Measurements from ENCODE around the gene AGBL4. TPM values are rescaled to one million over a fixed set of nuclear protein-coding genes. Genes with fewer than 3 reads are reported as not detected.

The AGBL4 gene
- total RNA-seq, 1 donor from 2014 or later = not detected

DNA sequence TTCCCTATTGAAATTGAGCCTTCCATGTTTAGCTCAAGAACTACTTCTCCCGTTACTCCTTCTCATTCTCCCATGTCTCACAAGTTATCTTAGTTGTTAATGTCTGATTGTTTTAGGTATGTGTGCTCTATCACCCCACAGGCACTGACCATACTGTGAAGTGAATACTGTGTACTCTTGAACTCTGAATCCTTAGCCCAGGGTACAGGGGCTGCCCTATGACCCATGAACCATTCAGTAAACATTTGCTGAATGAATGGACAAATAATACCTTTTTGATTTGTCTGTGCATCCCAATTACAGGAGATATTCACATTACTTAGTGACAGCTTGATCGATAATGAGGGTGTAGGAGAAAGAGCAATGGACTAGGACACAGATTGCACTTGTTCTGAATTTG lies 1077.7 kb downstream of the AGBL4 start:
- TF ChIP-seq, protein P1, sequence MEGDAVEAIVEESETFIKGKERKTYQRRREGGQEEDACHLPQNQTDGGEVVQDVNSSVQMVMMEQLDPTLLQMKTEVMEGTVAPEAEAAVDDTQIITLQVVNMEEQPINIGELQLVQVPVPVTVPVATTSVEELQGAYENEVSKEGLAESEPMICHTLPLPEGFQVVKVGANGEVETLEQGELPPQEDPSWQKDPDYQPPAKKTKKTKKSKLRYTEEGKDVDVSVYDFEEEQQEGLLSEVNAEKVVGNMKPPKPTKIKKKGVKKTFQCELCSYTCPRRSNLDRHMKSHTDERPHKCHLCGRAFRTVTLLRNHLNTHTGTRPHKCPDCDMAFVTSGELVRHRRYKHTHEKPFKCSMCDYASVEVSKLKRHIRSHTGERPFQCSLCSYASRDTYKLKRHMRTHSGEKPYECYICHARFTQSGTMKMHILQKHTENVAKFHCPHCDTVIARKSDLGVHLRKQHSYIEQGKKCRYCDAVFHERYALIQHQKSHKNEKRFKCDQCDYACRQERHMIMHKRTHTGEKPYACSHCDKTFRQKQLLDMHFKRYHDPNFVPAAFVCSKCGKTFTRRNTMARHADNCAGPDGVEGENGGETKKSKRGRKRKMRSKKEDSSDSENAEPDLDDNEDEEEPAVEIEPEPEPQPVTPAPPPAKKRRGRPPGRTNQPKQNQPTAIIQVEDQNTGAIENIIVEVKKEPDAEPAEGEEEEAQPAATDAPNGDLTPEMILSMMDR (IDR thresholded peaks at IDR 0.05) = no peak
- H3K27me3 Mint-ChIP-seq (ENCODE audit: unreplicated experiment) = no peaks in the 10 kb centered on the region
- no peak for DNase-seq (ENCODE audit: extremely low spot score, unreplicated experiment)
- H3K4me3 Mint-ChIP-seq (ENCODE audit: unreplicated experiment) = no peak overlapping the region
- H3K36me3 Mint-ChIP-seq (ENCODE audit: unreplicated experiment) = no peaks in the 10 kb centered on the region
- H3K27ac Mint-ChIP-seq (ENCODE audit: unreplicated experiment) = no peak overlapping the region
- no peaks in the 10 kb centered on the region for H3K4me1 Mint-ChIP-seq (ENCODE audit: unreplicated experiment)
- H3K9me3 Mint-ChIP-seq (ENCODE audit: unreplicated experiment) = no peaks in the 10 kb centered on the region

DNA sequence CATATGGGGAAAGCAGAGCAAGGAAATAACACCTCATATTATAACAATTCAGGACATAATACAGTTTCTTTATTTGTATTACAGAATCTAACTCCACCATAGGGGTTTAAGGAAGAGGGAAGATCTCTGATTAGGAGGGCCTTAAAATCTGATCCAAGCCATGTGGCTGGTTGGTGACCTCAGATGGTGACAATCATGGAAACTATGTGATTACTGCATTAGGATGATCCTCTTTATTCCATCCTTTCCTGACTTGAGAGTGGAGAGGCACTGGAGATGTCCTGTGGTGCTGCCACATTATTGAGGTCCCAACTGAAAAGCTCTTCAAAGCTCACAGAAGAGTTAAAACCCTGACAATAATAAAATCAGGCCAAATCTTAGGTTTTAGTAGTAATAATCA lies 1078.9 kb downstream of the AGBL4 start:
- no peaks in the 10 kb centered on the region for H3K9me3 Mint-ChIP-seq (ENCODE audit: unreplicated experiment)

DNA sequence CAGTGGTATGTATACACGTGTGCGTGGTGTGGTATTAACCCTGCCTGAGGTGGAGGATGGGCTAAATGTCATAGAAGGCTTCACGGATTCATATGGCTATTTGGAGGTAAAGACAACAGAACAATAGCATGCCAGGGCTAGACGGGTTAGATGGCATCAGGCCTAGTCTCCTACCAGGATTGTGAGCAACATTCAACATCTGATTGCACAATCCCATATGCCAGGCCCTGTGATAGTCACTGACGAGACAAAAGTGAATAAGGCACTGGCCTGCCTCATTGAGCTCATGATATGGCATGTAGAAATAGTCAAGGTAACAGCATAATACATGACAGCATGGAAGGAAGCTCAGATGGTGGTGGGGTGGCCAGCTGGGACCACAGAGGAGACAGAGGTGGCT lies 1079.9 kb downstream of the AGBL4 start:
- Mint-ChIP-seq H3K27me3 (ENCODE audit: unreplicated experiment) (no peaks in the 10 kb centered on the region), H3K36me3 (ENCODE audit: unreplicated experiment) (no peaks in the 10 kb centered on the region), H3K4me1 (ENCODE audit: unreplicated experiment) (no peaks in the 10 kb centered on the region), H3K9me3 (ENCODE audit: unreplicated experiment) (no peaks in the 10 kb centered on the region), H3K27ac (ENCODE audit: unreplicated experiment) (no peak overlapping the region), H3K4me3 (ENCODE audit: unreplicated experiment) (no peak overlapping the region)
- TF ChIP-seq, protein P1 (IDR thresholded peaks at IDR 0.05) = no peak
- DNase-seq (ENCODE audit: extremely low spot score, unreplicated experiment) = no peak

More for the DNA sequence above, 1078.9 kb downstream of the AGBL4 start:
- Mint-ChIP-seq H3K4me1 (ENCODE audit: unreplicated experiment) (no peaks in the 10 kb centered on the region), H3K36me3 (ENCODE audit: unreplicated experiment) (no peaks in the 10 kb centered on the region), H3K27me3 (ENCODE audit: unreplicated experiment) (no peaks in the 10 kb centered on the region), H3K27ac (ENCODE audit: unreplicated experiment) (no peak overlapping the region), H3K4me3 (ENCODE audit: unreplicated experiment) (no peak overlapping the region)
- DNase-seq (ENCODE audit: extremely low spot score, unreplicated experiment) = no peak
- TF ChIP-seq, protein P1 (IDR thresholded peaks at IDR 0.05) = no peak

DNA sequence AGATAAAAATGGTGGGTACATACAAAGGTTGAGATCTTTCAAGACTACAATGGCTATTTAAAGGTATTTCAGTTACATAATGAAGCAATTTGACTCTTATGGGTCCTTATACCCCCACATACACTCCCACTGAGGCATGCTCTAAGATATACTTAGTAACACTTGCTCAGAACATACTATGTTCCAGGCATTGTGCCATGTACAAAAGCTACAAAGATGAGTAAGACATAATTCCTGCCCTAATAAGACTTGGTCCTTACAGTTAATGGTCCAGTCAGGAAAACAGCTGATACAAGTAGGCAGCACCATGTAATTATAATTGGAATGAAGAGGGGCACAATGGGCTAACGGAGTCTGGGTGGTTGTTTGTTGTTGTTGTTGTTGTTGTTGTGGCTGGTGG lies 1080.4 kb downstream of the AGBL4 start:
- Mint-ChIP-seq H3K9me3 (ENCODE audit: unreplicated experiment) (no peaks in the 10 kb centered on the region), H3K27ac (ENCODE audit: unreplicated experiment) (no peak overlapping the region), H3K36me3 (ENCODE audit: unreplicated experiment) (no peaks in the 10 kb centered on the region), H3K27me3 (ENCODE audit: unreplicated experiment) (no peaks in the 10 kb centered on the region), H3K4me1 (ENCODE audit: unreplicated experiment) (no peaks in the 10 kb centered on the region), H3K4me3 (ENCODE audit: unreplicated experiment) (no peak overlapping the region)
- TF ChIP-seq, protein P1 (IDR thresholded peaks at IDR 0.05) = no peak
- DNase-seq (ENCODE audit: extremely low spot score, unreplicated experiment) = no peak

DNA sequence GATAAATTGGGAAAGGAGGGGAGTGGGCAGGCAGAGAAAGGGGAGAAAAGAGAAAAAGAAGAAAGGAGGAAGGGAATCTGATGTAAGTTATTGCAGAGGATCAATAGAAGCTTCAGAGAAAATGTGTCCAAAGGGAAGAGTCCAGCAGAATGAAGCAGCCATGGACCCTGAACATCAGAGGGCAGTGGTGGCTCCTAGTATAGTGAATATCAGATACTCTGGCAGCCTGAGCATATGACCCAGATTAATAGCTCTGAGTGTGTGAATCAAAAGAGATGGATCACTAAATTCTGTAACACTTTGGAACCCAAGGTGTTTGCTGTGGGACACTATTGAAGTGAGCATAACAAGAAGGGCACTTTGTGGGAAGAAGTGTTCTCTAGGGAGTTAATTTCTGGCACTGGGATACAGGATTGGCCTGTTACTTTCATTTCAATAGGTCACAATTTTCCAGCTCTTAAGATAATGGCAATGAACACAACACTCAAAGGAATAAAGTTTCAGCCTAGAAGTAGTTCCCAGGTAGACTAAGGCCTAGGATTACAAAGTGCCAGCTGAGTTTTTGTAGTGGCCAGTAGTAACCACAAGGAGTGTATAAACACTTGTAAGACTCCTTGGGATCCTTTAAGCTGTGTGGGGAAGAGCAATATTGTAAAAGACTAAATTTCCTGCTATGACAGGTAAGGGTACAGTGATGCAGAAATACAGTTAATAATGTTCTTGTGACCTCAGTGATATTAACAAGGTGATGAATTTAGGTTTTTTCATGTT lies 1082.6 kb downstream of the AGBL4 start:
- no peak for DNase-seq (ENCODE audit: extremely low spot score, unreplicated experiment)
- H3K4me1 Mint-ChIP-seq (ENCODE audit: unreplicated experiment) = no peaks in the 10 kb centered on the region
- no peaks in the 10 kb centered on the region for H3K27me3 Mint-ChIP-seq (ENCODE audit: unreplicated experiment)
- TF ChIP-seq, protein P1 (IDR thresholded peaks at IDR 0.05) = no peak
- H3K9me3 Mint-ChIP-seq (ENCODE audit: unreplicated experiment) = peaks cover 5% of the 10 kb centered on the region
- H3K4me3 Mint-ChIP-seq (ENCODE audit: unreplicated experiment) = no peak overlapping the region
- no peaks in the 10 kb centered on the region for H3K36me3 Mint-ChIP-seq (ENCODE audit: unreplicated experiment)
- H3K27ac Mint-ChIP-seq (ENCODE audit: unreplicated experiment) = no peak overlapping the region

All from osteocyte (in vitro differentiated cells).